Stomach (tissue), 4 donors: ENCODE results near the gene NPTX1.

Source experiments
- POLR2A ChIP-seq, 4 donors: fragments of 450-650 bp; IDR thresholded peaks; one replicate each; pipeline ENCODE4 v1.6.1; 2016; ENCODE audit warnings: antibody characterized with exemption in 4 of 4, control low read depth in 2 of 4, mild to moderate bottlenecking in 1 of 4, moderate library complexity in 1 of 4
- POLR2AphosphoS5 ChIP-seq, 3 donors: sonication (generic); formaldehyde crosslinking; IDR thresholded peaks; one replicate each; pipeline ENCODE4 v1.6.1; 2016; ENCODE audit warnings: antibody characterized with exemption in 3 of 3
- TF ChIP-seq, protein P1 (sequence below), 7 experiments: fragments of 450-650 bp in 4 of 7; fragments of 200-600 bp in 3 of 7; sonication (generic) in 3 of 7; IDR thresholded peaks; one replicate each; pipeline ENCODE4 v1.5.1; 2016 to 2019; ENCODE audit warnings: antibody characterized with exemption in 7 of 7, control low read depth in 2 of 7, mild to moderate bottlenecking in 1 of 7

DNA sequence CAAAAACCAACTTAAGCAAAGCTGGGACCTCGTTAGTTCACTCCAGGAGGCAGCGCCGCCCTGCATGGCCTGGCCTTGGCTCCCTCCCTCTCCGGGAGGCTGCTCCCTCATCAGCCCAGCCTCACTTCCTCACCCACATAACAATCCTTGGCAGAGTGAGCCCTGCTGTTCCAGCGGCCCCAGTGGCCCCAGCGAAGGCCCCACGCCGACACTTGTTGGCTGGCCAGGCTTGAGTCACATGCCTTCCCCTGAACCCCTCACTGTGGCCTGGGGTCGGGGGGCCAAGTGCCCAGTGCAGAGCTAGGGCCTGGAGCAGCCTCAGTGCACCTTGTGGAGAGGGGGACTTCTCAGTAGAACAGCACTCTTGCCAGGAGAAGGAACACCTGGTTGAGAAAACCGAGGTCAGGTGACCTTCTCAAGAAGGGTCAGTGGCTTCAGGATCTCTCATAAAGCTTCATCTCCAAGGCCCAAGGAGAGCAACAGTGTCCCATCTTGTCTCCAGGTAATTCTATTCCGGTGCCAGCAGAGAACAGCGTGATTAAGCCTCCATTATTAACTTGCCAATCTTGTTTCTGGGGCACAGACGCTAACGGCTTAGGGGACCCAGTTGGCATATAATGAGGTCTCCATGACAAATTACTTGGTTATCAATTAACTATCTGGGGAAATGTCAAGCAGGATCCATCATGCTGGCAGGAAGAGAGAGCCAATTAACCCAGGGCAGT lies 34.6 kb downstream of the NPTX1 start:
- TF ChIP-seq POLR2A (IDR thresholded peaks at IDR 0.05) (no peak), POLR2AphosphoS5 (IDR thresholded peaks at IDR 0.05) (no peak)
- TF ChIP-seq, protein P1, sequence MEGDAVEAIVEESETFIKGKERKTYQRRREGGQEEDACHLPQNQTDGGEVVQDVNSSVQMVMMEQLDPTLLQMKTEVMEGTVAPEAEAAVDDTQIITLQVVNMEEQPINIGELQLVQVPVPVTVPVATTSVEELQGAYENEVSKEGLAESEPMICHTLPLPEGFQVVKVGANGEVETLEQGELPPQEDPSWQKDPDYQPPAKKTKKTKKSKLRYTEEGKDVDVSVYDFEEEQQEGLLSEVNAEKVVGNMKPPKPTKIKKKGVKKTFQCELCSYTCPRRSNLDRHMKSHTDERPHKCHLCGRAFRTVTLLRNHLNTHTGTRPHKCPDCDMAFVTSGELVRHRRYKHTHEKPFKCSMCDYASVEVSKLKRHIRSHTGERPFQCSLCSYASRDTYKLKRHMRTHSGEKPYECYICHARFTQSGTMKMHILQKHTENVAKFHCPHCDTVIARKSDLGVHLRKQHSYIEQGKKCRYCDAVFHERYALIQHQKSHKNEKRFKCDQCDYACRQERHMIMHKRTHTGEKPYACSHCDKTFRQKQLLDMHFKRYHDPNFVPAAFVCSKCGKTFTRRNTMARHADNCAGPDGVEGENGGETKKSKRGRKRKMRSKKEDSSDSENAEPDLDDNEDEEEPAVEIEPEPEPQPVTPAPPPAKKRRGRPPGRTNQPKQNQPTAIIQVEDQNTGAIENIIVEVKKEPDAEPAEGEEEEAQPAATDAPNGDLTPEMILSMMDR (IDR thresholded peaks at IDR 0.05) = no peak
